Endothelial cell of umbilical vein (primary cell): ENCODE data around the gene CHRM4.

Experiments used
- CTCF ChIP-seq, 2 donors: IDR thresholded peaks; 1 replicate in 1 of 2; 2 replicates in 1 of 2; pipeline ENCODE4 v1.5.1; 2011; ENCODE audit warnings: low read length in 2 of 2, mild to moderate bottlenecking in 2 of 2, moderate library complexity in 2 of 2, control low read depth in 1 of 2, inconsistent platforms in 1 of 2, low read depth in 1 of 2; ENCODE audit not compliant: insufficient read depth in 1 of 2; ENCODE audit errors: extremely low read depth in 1 of 2
- EZH2 ChIP-seq: IDR thresholded peaks from 2 replicates; pipeline ENCODE4 v1.6.1; 2012; ENCODE audit warnings: borderline replicate concordance, low read depth, mild to moderate bottlenecking, moderate library complexity, low read length, inconsistent platforms; ENCODE audit not compliant: severe bottlenecking
- GATA2 ChIP-seq: IDR thresholded peaks from 2 replicates; pipeline ENCODE4 v1.7.0; 2011; ENCODE audit warnings: low read depth, mild to moderate bottlenecking, moderate library complexity, mixed read lengths, low read length; ENCODE audit not compliant: insufficient read length, insufficient read depth
- MYC ChIP-seq: IDR thresholded peaks from one replicate; pipeline ENCODE4 v1.6.1; 2011; ENCODE audit warnings: mild to moderate bottlenecking, low read depth, low read length
- POLR2A ChIP-seq: IDR thresholded peaks from 2 replicates; pipeline ENCODE4 v1.6.1; 2012; ENCODE audit warnings: low read depth, mild to moderate bottlenecking, control low read depth, low read length
- POLR2AphosphoS5 ChIP-seq: IDR thresholded peaks from 2 replicates; pipeline ENCODE4 v1.6.1; 2012; ENCODE audit warnings: low read depth, mild to moderate bottlenecking, control low read depth, low read length, moderate library complexity; ENCODE audit not compliant: insufficient read depth
- TF ChIP-seq, protein P1 (sequence below): IDR thresholded peaks from 2 replicates; pipeline ENCODE4 v1.6.1; 2011; ENCODE audit not compliant: insufficient read depth, insufficient read length

DNA sequence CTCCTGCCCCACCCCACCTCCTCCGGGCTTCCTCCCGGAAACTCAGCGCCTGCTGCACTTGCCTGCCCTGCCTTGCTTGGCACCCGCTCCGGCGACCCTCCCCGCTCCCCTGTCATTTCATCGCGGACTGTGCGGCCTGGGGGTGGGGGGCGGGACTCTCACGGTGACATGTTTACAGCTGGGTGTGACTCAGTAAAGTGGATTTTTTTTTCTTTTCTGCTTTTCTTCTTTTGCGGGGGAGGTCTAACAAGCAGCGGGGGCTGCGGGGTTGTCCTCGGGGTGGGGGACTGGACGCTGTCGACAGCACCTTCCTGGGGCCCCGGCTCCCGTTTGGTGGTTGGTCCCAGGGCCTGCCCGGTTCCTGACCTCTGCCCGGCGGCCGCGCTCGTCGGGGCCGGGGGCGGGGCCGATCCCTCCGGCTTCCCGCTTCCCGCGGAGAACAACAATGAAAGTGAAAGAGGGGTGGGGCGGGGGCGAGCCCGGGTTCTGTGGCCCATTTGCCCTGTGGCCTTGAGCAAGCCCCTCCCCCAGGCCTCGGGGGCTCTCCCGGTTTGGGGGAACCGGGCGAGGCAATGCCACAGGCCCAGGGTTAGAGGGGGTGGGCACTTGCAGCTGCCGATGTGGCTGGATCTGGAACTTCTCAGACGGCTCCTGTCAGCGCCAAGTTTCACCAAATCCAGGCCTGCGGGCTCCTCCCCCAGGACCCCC lies 11.1 kb downstream of the CHRM4 start:
- no peak for TF ChIP-seq POLR2A
- no peak for TF ChIP-seq CTCF (IDR thresholded peaks at IDR 0.05; ENCODE audit: extremely low read depth in 1 of 2, insufficient read depth in 1 of 2, low read depth in 1 of 2, low read length in 2 of 2)
- TF ChIP-seq, protein P1, sequence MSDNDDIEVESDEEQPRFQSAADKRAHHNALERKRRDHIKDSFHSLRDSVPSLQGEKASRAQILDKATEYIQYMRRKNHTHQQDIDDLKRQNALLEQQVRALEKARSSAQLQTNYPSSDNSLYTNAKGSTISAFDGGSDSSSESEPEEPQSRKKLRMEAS: no peak
- peak; percentile 43 for TF ChIP-seq POLR2AphosphoS5
- TF ChIP-seq MYC: no peak
- no peak for TF ChIP-seq GATA2
- no peak for TF ChIP-seq EZH2
